ENCODE data around the gene TENT4B.
"Not testable (repeated sequence)": the region's sequence is repeated elsewhere in the genome, so short reads cannot be mapped to it uniquely, and the experiment has no call there.

Gene TENT4B

DNA sequence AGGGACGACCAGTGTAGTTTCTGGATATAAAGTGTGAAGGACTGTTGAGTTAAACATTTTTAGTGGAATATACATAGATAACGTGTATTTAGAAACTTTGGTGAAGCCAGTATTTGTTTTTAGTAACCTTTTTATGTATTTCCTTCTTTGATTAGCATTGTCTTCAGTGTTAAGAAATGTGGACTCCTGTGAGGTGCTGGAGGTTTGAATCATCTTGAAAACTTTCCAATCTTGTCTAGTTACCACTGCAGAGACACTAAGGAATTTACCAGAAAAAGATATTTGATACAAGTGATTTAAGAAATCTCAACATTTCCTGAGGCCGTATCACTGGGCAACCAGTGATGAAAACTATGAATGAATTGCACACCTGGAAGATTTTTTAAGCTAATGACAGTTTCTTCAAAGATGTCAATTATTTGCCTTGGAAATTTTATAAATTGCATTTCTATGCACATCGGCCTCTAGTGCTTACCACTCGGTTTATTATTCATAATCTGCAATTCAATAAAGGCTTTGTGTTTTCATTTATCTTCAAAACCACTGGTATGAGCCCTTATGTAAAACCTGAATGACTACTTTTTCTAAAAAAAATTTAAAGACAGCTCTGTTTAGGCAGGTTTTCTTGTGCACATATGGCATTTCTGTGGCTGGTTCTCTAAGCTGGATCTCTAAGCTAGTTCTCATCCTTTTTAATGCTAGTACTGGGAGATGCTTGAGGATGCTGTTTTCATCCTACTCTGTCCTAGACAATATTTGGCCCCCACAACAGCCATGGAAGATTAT, 81.9 kb downstream of the TENT4B start:
- DNase-seq (ENCODE audit: low read depth): no peak

GRCh38 chr16:50235581-50235980, 82.5 kb downstream of the TENT4B start:
- DNase-seq (ENCODE audit: low read depth): no peak

DNA sequence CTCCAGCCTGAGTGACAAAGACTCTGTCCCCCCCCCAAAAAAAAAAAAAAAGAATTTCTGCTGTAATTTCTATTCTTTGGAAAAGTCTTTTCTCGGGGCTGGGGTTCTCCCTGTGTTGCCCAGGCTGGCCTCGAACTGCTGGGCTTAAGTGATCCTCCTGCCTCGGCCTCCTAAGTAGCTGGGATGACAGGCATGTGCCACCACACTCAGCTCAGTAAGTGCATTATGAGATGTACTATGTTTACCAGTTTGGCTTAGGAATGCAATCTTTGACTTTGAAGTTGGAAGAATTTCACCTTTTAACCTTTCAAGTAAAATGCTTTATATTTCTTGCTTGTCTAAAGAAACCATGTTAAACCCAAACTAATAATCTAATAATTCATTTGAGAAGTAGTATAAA, 85.2 kb downstream of the TENT4B start:
- DNase-seq (ENCODE audit: low read depth): no peak

- DNase-seq (ENCODE audit: low read depth): no peak
These were observed 85.8 kb downstream of the TENT4B start for GRCh38 chr16:50238868-50239301.

GRCh38 chr16:50243024-50243423, 89.9 kb downstream of the TENT4B start:
- DNase-seq (ENCODE audit: low read depth): not testable (repeated sequence)

- no peak for DNase-seq (ENCODE audit: low read depth)
These were observed 91.0 kb downstream of the TENT4B start for GRCh38 chr16:50244140-50244503.

- no peak for DNase-seq (ENCODE audit: low read depth)
These were observed 91.7 kb downstream of the TENT4B start for GRCh38 chr16:50244504-50245416.

DNA sequence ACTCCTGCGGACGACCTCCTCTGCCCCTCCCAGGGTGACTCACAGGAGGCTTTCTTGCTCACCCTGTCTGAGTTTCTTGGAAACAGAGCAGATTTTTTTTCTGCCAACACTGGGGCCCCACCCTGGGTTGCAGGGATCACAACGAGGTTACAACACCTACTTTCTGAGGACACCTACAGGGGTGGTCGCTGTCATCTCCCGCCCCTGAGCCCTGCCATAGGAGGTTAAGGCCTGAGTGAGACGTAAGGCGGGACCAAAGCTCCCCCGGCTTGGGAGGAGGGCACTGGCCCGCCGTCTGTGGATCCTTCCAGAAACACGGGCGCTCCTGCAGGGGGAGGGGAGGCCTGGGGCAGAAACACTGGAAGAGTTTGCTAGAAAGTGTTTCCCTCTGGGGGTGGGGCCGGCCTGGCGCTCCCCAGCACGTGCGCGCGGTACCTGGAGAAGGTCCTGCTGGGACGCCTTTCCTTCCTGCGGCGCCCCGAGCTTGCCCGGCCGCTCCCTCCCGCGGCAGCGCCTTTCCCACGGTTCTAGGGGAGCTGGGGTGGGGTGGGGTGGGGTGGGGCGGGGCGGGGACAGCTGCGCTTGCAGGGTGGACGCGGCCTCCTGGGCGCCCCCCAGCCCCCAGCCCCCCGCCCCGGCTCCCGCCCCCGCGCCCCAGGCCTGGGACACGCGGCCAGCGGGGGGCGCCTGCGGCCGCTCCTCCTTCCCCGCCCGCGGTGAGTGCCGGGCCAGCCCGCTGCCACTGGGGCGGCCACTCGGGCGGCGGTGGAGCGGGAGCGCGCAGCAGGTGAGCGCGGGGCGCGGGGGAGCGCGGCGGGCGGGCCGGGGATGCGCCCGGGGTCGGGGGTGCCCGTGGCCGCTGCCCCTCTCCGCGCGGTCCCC, 92.6 kb downstream of the TENT4B start:
- peak; percentile 50 for DNase-seq (ENCODE audit: low read depth)

- DNase-seq (ENCODE audit: low read depth): no peak
These were observed 93.4 kb downstream of the TENT4B start for GRCh38 chr16:50246299-50247122.

DNA sequence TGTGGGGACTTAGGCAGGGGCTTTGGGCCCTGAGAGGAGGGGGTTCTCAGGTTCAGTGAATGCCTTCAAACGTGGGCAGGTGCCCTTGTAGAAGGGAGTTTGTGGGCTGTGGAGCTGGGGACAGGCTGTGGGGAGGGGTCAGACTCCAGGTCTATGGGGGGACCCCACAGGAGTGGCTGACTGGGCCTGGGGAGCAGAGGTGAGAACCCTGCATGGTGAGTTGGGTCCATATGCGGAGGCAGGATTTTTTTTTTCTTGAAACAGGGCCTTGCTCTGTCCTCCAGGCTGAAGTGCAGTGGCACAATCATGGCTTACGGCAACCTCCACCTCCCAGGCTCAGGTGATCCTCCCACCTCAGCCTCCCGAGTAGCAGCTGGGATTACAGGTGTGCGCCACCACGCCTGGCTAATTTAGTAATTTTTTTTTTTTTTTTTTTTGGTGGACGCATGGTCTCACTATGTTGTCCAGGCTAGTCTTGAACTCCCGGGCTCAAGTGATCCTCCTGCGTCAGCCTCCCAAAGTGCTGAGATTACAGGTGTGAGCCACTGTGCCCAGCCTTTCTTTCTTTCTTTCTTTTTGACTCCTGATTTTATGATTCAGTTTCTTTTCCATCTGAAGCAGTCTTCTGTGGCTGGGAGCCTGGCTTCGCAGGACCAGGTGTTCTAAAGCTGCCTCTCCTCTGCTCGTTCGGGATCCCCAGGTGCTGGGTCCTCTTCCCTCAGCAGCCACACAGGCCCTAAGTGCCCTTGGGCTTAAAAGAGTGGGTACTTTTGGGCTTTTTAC, 94.2 kb downstream of the TENT4B start:
- no peak for DNase-seq (ENCODE audit: low read depth)

DNA sequence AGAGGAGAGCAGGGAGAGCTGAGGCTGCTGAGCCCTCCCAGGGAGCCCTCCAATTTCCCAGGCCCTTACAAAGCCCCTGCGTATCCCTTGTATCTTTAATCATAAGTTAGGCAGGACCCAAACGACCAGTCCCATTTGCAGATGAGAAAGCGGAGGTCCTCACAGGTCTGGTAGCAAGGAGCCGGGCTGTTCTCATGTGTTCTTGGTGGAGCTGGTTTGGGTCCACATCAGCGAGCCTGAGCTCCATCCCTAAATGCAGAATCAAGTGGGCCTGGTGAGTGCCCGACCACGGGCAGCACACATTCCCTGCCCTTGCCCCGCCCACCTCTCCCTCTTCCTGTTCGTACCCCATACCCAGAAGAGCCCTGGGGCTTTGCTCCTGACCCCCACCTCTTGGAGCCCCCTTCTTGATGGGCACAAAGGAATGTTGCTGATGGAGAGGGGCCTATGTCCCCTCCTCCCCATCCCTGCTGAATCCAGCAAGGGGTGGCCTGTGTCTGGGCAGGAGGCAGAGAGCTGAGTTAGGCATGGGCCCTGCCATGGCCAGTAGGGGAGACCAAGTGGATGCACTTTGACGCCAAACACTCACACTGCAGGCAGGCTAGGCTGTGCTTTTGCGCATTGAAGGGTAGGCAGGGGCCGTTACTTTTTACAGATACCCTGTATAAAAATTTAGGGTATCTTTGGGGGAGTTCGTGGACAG, 95.0 kb downstream of the TENT4B start:
- DNase-seq (ENCODE audit: low read depth): no peak

DNA sequence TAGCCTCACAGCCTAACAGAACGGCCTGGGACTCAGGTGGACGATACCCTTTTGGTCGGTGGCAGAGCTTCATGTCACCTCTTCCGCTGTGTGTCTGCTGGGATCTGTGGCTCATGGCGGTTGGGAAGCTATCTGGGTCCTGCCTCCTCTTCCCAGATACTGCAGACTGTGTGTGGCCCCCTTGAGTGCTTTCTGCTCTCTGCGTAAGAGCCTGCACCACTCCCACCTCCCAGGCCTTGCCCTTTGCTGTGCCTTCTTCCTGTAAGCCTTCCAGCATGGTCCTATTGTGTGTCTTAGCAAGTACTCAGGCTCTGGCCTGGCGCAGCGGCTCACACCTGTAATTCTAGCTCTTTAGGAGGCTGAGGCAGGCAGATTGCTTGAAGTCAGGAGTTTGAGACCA, 95.7 kb downstream of the TENT4B start:
- no peak for DNase-seq (ENCODE audit: low read depth)

DNA sequence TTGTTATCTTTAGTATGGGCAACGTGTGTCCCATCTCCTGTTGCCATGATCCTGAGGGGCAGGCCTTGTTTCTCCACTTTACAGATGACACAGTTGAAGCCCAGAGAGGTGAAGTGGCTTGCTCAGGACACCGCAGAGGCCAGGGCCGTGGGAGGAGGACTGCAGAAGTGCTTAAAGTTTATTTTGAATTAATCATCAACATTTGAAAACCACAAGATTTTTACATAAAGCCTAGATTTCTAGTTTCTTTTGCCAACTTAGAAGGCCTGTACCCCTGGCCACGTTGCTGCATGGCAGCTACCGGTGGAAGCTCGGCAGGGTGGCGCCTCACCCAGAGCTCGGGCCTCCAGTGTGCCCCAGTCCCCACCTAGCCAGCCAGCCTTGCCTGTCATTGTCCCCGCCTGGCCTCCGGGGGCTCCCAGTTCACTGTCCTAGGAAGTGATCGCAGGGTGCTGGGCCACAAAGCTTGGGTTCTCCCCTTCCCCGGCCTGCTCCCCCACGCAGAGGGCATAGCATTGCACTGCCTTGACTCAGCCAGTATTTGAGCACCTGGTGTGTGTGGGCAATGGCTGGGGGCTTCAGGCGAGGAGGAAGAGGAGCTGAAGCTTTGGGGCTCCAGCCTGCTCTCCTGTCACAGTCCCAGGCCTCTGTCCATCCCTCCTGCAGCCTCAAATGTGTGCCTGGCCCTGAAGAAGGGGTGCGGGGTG, 98.4 kb downstream of the TENT4B start:
- no peak for DNase-seq (ENCODE audit: low read depth)

DNA sequence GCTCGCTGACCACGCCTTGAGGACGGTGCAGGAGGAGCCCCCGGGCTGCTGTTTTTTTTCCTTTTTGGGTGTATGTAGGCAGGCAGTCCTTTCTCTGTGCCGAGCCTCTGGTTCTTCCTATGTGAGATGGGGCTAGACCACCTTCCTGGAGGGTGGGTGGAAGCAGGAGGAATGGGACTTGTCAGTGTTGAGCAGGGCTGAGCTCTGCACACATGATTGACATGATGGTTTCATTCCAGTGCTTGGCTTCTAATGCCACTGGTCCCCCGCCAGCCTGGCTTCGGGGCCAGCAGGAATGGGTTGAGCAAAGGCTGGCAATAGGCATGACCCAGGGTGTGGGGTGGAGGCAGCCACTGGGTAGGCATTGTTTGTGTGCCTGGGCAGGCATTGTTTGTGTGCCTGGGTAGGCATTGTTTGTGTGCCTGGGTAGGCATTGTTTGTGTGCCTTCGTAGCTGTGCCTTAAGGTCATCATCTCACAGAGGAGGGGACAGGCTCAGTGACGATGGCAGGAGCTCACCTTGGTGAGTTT, 99.0 kb downstream of the TENT4B start:
- DNase-seq (ENCODE audit: low read depth): no peak

DNA sequence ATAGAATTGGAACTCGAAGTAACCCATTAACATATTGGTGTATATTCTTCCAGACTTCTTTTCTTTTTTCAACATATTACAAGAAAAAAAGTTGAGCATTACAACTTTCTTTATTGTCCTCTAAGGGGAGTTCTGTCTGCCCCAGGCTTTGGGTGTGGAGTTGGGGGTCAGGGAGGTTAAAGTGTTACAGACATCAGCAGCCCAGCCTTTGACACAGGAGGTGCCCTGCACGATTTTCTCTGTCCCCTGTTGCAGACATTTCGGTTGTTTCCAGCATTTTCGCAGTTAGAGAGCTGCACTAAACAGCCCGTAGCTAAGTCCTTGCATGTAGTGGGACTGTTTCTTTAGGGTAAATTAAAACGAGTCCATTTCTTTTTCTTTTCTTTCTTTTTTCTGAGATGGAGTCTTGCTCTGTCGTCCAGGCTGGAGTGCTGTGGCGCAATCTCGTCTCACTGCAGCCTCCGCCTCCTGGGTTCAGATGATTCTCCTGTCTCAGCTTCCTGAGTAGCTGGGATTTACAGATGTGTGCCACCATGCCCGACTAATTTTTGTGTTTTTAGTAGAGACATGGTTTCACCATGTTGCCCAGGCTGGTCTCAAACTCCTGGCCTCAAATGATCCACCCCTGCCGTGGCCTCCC, 99.9 kb downstream of the TENT4B start:
- no peak for DNase-seq (ENCODE audit: low read depth)

GRCh38 chr16:50253514-50253910, 100.4 kb downstream of the TENT4B start:
- DNase-seq (ENCODE audit: low read depth): no peak

DNA sequence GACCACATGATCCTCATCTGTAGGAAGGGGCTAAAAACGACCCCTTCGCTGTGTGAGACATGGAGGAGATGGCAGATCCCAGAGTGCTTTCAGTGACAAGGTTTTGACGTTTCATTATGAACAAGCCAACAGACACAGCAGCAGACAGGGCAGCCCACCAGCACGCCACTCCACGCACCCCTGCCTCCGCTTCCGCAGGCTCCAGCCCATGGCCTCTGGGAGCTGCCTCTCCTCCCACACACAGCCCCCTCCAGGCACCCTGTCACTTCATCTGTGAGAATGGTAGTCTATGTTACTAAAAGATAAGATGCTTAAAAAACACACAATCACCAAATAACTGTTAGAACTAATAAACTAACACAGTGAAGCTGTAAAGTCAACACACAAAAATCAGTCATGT, 101.0 kb downstream of the TENT4B start:
- DNase-seq (ENCODE audit: low read depth): no peak

DNA sequence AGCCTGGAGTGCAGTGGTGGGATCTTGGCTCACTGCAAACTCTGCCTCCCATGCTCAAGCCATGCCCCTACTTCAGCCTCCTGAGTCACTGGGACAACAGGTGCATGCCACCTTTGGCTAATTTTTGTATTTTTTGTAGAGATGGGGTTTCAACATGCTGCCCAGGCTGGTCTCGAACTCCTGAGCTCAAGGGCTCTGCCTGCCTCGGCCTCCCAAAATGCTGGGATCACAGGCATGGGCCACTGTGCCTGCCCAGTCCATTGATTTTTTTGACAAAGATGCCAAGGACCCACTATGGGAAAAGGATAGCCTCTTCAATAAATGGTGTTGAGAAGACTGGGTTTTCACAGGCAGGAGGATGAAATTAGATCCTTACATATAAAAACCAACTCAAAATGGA, 102.4 kb downstream of the TENT4B start:
- no peak for DNase-seq (ENCODE audit: low read depth)

All from activated T-helper 1 cell treated with Interleukin-2 at 50 U/mL for 16 hours (primary cell).